GM19239 (cell line): ENCODE results near the gene SLC8A1.

Experiments
- DNase-seq: peaks from one replicate; pipeline ENCODE4 v3.0.0; 2011; ENCODE audit warnings: low spot score; ENCODE audit not compliant: insufficient read length
- FAIRE-seq: peaks from 2 replicates; lab custom pipeline; 2011; peaks lifted over from hg19 to GRCh38; lab: Jason Lieb, UNC

SLC8A1 gene

GRCh38 chr2:40395169-40396073, 56.5 kb downstream of the SLC8A1 start:
- FAIRE-seq = no peak

GRCh38 chr2:40394597-40394996, 57.3 kb downstream of the SLC8A1 start:
- DNase-seq = no peak
- FAIRE-seq = no peak

More at GRCh38 chr2:40395169-40396073, 56.5 kb downstream of the SLC8A1 start:
- no peak for DNase-seq

GRCh38 chr2:40394031-40394430, 57.9 kb downstream of the SLC8A1 start:
- FAIRE-seq (no peak), DNase-seq (no peak)

GRCh38 chr2:40388161-40388560, 63.7 kb downstream of the SLC8A1 start:
- no peak for DNase-seq
- FAIRE-seq = no peak

- FAIRE-seq (no peak), DNase-seq (no peak)
These were observed 65.7 kb downstream of the SLC8A1 start for GRCh38 chr2:40386177-40386576.

GRCh38 chr2:40384714-40385113, 67.2 kb downstream of the SLC8A1 start:
- DNase-seq = no peak
- no peak for FAIRE-seq

- DNase-seq (no peak), FAIRE-seq (no peak)
These were observed 67.7 kb downstream of the SLC8A1 start for GRCh38 chr2:40384233-40384632.

GRCh38 chr2:40380721-40381120, 71.2 kb downstream of the SLC8A1 start:
- DNase-seq (no peak), FAIRE-seq (no peak)

- DNase-seq (no peak), FAIRE-seq (no peak)
These were observed 71.8 kb downstream of the SLC8A1 start for GRCh38 chr2:40380041-40380440.

- FAIRE-seq = no peak
- no peak for DNase-seq
These were observed 77.2 kb downstream of the SLC8A1 start for GRCh38 chr2:40374543-40375240.

GRCh38 chr2:40373111-40373510, 78.8 kb downstream of the SLC8A1 start:
- DNase-seq (no peak), FAIRE-seq (no peak)

GRCh38 chr2:40372283-40372985, 79.5 kb downstream of the SLC8A1 start:
- FAIRE-seq = no peak
- DNase-seq = no peak

GRCh38 chr2:40371525-40372282, 80.2 kb downstream of the SLC8A1 start:
- FAIRE-seq (no peak), DNase-seq (no peak)

GRCh38 chr2:40370007-40370395, 81.9 kb downstream of the SLC8A1 start:
- FAIRE-seq (no peak), DNase-seq (no peak)

- no peak for FAIRE-seq
- no peak for DNase-seq
These were observed 82.5 kb downstream of the SLC8A1 start for GRCh38 chr2:40369267-40370006.

- no peak for FAIRE-seq
- no peak for DNase-seq
These were observed 84.2 kb downstream of the SLC8A1 start for GRCh38 chr2:40367652-40368051.

- FAIRE-seq = no peak
These were observed 84.9 kb downstream of the SLC8A1 start for GRCh38 chr2:40367032-40367431.

GRCh38 chr2:40364151-40364874, 87.6 kb downstream of the SLC8A1 start:
- no peak for FAIRE-seq
- DNase-seq = no peak

More at GRCh38 chr2:40367032-40367431, 84.9 kb downstream of the SLC8A1 start:
- no peak for DNase-seq

GRCh38 chr2:40363631-40364030, 88.3 kb downstream of the SLC8A1 start:
- DNase-seq (no peak), FAIRE-seq (no peak)
